Measurements from ENCODE around the gene BMERB1.

DNA sequence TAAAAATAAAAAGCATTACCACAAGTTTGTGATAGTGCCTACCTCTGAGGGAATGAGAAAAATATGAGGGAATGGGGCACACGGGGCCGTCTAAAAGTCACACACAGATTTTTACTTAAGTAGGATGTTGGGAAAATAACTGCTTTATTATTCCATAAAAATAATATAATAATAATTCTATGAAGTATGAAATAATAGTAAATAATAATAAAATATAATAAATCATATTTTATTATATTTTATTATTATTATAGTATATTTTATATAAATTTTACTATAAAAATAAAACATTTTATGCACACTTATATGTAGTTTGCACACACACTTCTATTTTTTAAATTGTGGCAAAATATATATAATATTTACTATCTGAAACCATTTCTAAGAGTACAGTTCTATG lies 92.3 kb downstream of the BMERB1 start:
- TF ChIP-seq, protein P1, sequence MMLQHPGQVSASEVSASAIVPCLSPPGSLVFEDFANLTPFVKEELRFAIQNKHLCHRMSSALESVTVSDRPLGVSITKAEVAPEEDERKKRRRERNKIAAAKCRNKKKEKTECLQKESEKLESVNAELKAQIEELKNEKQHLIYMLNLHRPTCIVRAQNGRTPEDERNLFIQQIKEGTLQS (IDR thresholded peaks at IDR 0.05) = no peak
- no peak for TF ChIP-seq GABPA (IDR thresholded peaks at IDR 0.05 in 1 of 2, conservative IDR thresholded peaks at IDR 0.05 in 1 of 2)
- no peak for TF ChIP-seq CTCF (IDR thresholded peaks at IDR 0.05; ENCODE audit: low read depth, low read length, missing input control)
- TF ChIP-seq NR2F2 (IDR thresholded peaks at IDR 0.05) = no peak
- no peak for TF ChIP-seq JUND (IDR thresholded peaks at IDR 0.05)
- no peak for TF ChIP-seq TAF1 (conservative IDR thresholded peaks at IDR 0.05)
- TF ChIP-seq RAD21 (IDR thresholded peaks at IDR 0.05) = no peak
- TF ChIP-seq, protein P2, sequence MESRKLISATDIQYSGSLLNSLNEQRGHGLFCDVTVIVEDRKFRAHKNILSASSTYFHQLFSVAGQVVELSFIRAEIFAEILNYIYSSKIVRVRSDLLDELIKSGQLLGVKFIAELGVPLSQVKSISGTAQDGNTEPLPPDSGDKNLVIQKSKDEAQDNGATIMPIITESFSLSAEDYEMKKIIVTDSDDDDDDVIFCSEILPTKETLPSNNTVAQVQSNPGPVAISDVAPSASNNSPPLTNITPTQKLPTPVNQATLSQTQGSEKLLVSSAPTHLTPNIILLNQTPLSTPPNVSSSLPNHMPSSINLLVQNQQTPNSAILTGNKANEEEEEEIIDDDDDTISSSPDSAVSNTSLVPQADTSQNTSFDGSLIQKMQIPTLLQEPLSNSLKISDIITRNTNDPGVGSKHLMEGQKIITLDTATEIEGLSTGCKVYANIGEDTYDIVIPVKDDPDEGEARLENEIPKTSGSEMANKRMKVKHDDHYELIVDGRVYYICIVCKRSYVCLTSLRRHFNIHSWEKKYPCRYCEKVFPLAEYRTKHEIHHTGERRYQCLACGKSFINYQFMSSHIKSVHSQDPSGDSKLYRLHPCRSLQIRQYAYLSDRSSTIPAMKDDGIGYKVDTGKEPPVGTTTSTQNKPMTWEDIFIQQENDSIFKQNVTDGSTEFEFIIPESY (IDR thresholded peaks at IDR 0.05) = no peak
- no peak for TF ChIP-seq EGR1 (IDR thresholded peaks at IDR 0.05; ENCODE audit: low read depth in 2 of 2)
- no peak for TF ChIP-seq REST (IDR thresholded peaks at IDR 0.05)
- TF ChIP-seq SP1 (IDR thresholded peaks at IDR 0.05) = no peak
- TF ChIP-seq FOXA1 (IDR thresholded peaks at IDR 0.05) = no peak
